GM18502 (cell line): Measurements from ENCODE around the gene PON1.

ENCODE experiments used
- ATAC-seq: cut with Tn5 transposase; IDR thresholded peaks from one replicate; pipeline ENCODE4 v1.9.1; 2021; ENCODE audit warnings: mild to moderate bottlenecking; ENCODE audit not compliant: unreplicated experiment, poor library complexity

Gene PON1

DNA sequence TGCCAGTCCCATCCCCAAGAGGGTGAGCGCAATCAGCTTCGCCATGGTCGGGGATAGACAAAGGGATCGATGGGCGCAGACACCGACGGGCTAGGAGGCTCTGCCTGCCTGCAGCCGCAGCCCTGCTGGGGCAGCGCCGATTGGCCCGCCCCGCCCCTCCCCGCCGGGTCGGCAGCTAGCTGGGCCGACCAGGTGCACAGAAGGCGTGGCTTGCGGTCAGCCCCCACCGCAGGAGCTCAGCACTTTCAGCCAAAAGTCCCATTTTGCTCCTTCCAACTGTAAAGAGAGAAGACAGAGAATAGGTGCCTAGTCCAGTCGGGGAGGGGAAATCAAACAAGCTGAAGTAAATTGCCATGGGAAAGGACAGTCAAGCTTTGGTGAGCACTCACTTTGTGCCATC lies at the start of gene PON1:
Gene PON1 (minus strand): TSS at position 102 of the 400 bp plus-strand sequence. CDS start 57 bp downstream, at position 45.
- peak; percentile 60 for ATAC-seq

- no peak for ATAC-seq
Observed at GRCh38 chr7:95373323-95373722, 49.0 kb upstream of the PON1 start.

DNA sequence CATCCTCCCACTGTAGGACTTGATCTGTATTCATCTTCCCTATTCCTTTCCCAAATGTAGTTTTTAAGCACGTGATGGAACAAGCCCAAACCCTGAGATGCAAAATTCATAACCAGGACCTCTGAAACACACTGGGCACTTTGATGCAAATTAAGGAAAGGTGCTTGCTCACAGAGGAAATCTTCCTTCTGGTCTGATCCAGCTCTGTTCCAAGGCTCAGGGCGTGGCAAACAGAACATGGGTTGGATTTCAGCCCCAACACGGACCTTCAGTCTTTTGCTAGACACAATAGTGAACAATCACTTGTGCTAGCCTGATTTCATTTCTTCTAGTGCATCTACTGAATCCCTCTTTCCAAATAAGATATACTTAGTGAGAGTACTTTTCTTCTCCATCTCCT lies 43.9 kb upstream of the PON1 start:
- ATAC-seq = no peak

- no peak for ATAC-seq
Observed at GRCh38 chr7:95367606-95368005, 43.3 kb upstream of the PON1 start.

DNA sequence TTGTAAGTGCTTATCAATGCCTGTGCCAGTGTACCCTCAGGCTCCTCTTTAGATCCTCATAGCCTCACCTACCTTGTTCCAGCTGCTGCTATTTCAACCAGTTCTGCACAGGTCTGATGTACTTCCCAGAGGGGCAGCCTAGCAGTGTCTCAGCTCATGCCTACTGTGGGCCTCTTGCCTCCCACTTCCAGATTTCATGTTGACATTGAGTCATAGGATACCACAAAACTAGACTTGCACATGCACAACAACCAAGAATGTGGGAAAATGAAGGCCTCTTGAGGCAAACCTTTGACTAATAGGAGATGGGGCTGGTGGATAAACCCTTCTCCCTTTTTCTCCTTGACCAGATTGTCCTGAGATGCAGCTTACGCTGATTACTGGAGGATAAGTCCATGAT lies 40.8 kb upstream of the PON1 start:
- no peak for ATAC-seq

DNA sequence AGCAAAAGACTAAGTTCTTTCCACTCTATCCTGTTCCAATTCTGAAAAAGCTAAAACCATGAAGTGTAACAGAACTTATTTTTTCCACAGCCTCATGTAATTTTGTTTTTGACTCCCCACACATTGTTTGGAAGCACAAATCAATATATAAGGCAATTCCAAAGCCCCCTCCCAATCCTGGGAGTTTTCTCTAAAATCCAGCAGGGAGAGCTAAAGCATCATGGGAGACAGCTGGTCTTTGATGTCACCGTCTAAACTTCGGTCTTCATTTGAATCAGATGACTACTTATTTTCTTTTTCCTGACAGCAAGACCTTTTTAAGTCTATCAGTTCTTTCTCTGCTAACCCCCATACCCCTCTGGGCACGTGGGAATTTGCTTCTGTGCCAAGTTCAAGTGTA lies 33.3 kb upstream of the PON1 start:
- ATAC-seq = no peak

- no peak for ATAC-seq
Observed at GRCh38 chr7:95342642-95343307, 18.4 kb upstream of the PON1 start.

- ATAC-seq = no peak
Observed at GRCh38 chr7:95342029-95342428, 17.7 kb upstream of the PON1 start.

DNA sequence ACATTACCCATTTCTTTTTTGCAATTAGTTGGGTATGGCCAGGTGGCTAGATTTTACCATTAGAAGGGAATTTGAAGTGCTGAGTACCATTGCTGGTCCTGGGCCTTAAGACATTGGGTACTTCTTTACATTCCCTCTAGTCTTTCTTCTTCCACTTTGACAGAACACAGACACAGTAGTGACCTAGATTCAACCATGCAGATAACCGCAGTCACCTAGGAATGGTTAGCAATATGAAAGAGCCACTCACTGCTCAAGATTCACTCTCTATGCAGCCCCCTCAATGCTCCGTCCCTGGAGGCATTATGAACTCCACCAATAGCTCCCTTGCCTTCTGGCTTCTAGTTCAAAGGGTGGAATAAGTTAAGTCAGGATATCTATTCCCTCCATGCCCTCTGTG lies 16.2 kb upstream of the PON1 start:
- ATAC-seq = no peak

DNA sequence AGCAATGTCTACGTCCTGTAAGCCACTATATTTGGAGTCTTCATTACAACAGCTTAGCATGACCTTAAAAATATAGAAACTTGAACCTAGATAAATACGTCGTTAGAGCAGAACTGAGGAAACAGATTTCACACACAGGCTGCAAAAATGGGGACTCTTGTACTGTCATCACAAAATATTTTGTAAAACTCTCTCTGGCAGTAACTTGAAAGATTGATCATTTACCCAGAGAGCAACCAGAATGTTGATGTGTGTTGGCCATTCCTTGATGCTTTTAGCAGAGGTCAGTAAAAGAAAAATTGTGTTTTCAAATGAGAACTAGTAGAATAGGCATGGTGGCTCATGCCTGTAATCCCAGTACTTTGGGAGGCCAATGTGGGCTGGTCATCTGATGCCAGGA lies 14.5 kb upstream of the PON1 start:
- no peak for ATAC-seq

DNA sequence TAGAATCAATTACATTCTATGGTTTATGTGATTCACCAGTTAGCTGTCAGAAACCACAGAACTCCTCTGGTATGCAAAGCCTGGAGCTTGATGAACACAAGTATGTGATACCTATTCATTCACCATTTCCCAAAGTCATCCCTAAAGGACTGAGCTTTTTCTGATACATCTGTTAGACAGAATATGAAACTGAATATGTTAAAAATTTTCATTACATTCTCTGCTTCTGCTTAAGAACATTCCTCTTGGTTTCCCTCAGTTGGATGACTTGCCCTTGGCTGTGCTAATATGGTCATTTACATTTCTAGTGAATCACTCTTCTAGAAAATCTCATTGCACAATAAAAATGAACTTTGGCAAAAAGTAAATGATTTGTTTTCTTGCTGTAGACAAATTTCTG lies 10.8 kb upstream of the PON1 start:
- no peak for ATAC-seq

- ATAC-seq = no peak
Observed at GRCh38 chr7:95334447-95334846, 10.1 kb upstream of the PON1 start.

GRCh38 chr7:95330961-95331337 lies 6.6 kb upstream of the PON1 start:
- peak; percentile 32 for ATAC-seq

GRCh38 chr7:95330204-95330960 lies 6.0 kb upstream of the PON1 start:
- peak; percentile 98 for ATAC-seq

- no peak for ATAC-seq
Observed at GRCh38 chr7:95327356-95327755, 3.0 kb upstream of the PON1 start.

GRCh38 chr7:95323410-95324129 lies 762 bp downstream of the PON1 start:
- no peak for ATAC-seq

GRCh38 chr7:95322854-95323253 lies 1.5 kb downstream of the PON1 start:
- ATAC-seq = no peak

- no peak for ATAC-seq
Observed at GRCh38 chr7:95322396-95322795, 1.9 kb downstream of the PON1 start.

DNA sequence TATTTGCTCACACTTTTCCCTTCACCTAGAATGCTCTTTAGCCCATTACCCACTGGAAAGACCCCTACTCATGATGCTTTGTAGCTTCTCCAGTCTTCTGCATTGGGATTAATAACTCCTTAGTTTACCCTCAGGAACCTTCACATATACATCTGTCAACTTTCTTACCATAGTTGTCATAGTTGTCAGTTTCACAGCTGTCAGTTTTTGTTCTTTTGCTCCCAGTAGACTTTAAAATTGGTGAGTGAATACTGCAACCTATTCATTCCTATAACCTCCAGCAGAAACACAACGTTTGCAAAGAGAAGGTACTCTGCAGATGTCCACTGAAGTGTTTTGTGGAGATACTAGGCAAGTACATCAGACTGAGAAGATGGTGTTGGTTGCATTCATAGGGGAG lies 2.6 kb downstream of the PON1 start:
- no peak for ATAC-seq

DNA sequence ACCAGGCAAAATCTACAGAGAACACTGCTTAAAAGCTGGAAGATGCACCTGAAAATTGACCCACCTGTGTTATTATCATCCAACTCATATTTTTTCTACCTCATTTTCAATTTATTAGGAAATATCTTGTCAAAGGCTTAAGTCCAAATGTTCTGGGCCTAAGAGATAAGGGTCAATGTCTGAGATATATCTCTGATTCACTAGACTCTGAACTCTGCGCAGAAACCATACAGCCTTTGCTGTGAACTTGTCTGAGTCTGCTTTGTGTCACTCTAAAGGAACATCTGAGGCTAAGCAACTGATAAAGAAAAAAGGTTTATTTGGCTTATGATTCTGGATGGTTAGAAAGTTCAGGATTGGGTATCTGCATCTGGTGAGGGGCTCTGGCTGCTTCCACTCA lies 3.7 kb downstream of the PON1 start:
- ATAC-seq = no peak

DNA sequence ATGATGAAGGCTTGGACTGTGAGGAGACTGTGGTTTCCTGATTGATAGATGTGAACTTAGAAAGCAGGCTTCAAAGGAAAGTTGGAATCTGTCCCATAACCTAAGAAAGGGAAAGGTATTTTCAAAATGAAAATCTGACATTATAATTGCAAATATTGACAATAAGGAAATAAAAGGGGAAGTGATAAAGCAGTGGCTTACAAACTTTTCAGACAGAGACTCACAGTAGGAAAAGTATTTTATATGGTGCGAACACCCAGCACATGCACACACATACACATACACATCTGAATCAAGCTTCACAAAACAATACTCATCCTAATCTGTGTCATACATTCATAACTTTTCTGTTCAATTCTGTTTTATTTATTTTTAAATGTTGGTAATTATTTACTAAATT lies 4.8 kb downstream of the PON1 start:
- ATAC-seq = no peak
